Uterus (tissue), 2 donors: ENCODE data around the gene GINM1.
A peak's percentile ranks its signal among the peaks of the same experiment; 100 is the strongest.

Source experiments
- POLR2A ChIP-seq, 2 donors: fragments of 450-650 bp; IDR thresholded peaks; one replicate each; pipeline ENCODE4 v1.6.1; 2016; ENCODE audit warnings: antibody characterized with exemption in 2 of 2, mild to moderate bottlenecking in 1 of 2, moderate library complexity in 1 of 2
- TF ChIP-seq, protein P1 (sequence below), 4 experiments: fragments of 200-600 bp in 2 of 4; fragments of 450-650 bp in 2 of 4; sonication (generic) in 2 of 4; IDR thresholded peaks; one replicate each; pipeline ENCODE4 v1.5.1; 2016 to 2019; ENCODE audit warnings: antibody characterized with exemption in 4 of 4, mild to moderate bottlenecking in 2 of 4, moderate library complexity in 1 of 4

DNA sequence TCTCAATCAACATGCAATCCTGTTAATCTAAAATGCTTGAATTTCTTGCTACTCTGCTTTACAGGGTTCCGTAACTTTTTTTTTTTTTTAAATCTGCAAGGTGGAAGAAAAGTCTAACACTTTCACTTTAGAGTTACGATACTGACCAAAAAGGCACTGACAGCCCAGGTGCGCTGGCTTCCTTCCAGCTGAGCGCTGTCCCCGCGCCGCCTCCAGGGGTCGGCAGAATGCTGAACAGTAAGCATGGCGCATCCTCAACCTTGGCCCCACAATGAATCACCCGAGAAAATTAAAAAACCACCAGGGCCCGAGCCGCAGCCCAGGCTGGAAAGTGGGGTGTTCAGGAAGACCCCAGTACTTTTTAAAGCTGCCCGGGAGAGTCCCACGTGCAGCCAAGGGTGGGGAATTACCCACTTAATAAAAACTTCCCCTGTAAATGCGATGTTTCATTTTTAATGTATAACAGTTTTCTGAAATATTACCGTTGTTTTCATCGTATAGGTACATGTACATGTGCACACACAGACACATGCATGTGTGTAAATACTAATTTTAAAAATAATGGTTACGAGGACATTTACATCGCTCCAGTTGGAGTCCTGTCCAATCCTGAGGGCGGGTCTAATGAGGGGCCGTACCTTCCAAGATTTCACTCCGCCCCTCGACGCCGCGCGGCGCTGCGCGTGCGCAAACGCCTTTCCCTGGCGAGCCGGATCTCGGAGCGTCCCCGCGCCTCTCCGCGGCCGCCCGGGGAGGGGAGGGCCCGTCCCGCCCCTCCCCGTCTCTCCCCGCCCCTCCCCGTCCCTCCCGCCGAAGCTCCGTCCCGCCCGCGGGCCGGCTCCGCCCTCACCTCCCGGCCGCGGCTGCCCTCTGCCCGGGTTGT, at the start of gene GINM1:
- TF ChIP-seq, protein P1, sequence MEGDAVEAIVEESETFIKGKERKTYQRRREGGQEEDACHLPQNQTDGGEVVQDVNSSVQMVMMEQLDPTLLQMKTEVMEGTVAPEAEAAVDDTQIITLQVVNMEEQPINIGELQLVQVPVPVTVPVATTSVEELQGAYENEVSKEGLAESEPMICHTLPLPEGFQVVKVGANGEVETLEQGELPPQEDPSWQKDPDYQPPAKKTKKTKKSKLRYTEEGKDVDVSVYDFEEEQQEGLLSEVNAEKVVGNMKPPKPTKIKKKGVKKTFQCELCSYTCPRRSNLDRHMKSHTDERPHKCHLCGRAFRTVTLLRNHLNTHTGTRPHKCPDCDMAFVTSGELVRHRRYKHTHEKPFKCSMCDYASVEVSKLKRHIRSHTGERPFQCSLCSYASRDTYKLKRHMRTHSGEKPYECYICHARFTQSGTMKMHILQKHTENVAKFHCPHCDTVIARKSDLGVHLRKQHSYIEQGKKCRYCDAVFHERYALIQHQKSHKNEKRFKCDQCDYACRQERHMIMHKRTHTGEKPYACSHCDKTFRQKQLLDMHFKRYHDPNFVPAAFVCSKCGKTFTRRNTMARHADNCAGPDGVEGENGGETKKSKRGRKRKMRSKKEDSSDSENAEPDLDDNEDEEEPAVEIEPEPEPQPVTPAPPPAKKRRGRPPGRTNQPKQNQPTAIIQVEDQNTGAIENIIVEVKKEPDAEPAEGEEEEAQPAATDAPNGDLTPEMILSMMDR (IDR thresholded peaks at IDR 0.05): peak; percentile 43 to 69 (median 59)
- TF ChIP-seq POLR2A (IDR thresholded peaks at IDR 0.05): no peak
